DOHH2 (cell line): ENCODE data around the gene RAB8B.

Source experiments
- H3F3A ChIP-seq: fragments of 200-600 bp; sonication (generic), shearing (Covaris generic); 2 replicates; pipeline ENCODE4 v1.6.0; 2016; ENCODE audit warnings: antibody characterized with exemption, mild to moderate bottlenecking; ENCODE audit not compliant: control insufficient read depth, insufficient read depth
- H3K27ac ChIP-seq: fragments of 200-600 bp; sonication (generic); 2 replicates; pipeline ENCODE4 v1.5.1; 2014; ENCODE audit warnings: low read depth, mild to moderate bottlenecking, low read length, moderate library complexity
- H3K27me3 ChIP-seq: fragments of 200-600 bp; sonication (generic); 2 replicates; pipeline ENCODE4 v1.6.1; 2014; ENCODE audit warnings: mild to moderate bottlenecking, low read length, mixed read lengths; ENCODE audit not compliant: control insufficient read depth
- H3K36me3 ChIP-seq: fragments of 200-600 bp; sonication (generic); 2 replicates; pipeline ENCODE4 v1.6.1; 2014; ENCODE audit warnings: mild to moderate bottlenecking, low read length, moderate library complexity, mixed read lengths; ENCODE audit not compliant: control insufficient read depth
- H3K4me1 ChIP-seq: fragments of 200-600 bp; sonication (generic); 2 replicates; pipeline ENCODE4 v1.6.1; 2014; ENCODE audit warnings: mild to moderate bottlenecking, low read length, mixed read lengths; ENCODE audit not compliant: control insufficient read depth
- H3K4me2 ChIP-seq: fragments of 200-600 bp; sonication (generic); 2 replicates; pipeline ENCODE4 v1.6.0; 2014; ENCODE audit warnings: mild to moderate bottlenecking, low read length, moderate library complexity
- H3K4me3 ChIP-seq: fragments of 200-600 bp; sonication (generic); 2 replicates; pipeline ENCODE4 v1.5.1; 2014; ENCODE audit warnings: mild to moderate bottlenecking, low read length, mixed read lengths
- H3K79me2 ChIP-seq: fragments of 200-600 bp; sonication (generic); 2 replicates; pipeline ENCODE4 v1.6.1; 2014; ENCODE audit warnings: mild to moderate bottlenecking, low read length, mixed read lengths; ENCODE audit not compliant: control insufficient read depth
- H3K9me2 ChIP-seq: fragments of 200-600 bp; sonication (generic); replicated peaks from 2 replicates; pipeline ENCODE4 v1.6.1; 2014; ENCODE audit warnings: mild to moderate bottlenecking, low read length, mixed read lengths; ENCODE audit not compliant: control insufficient read depth
- H3K9me3 ChIP-seq: fragments of 200-600 bp; sonication (generic); 2 replicates; pipeline ENCODE4 v1.6.1; 2014; ENCODE audit warnings: antibody characterized with exemption, low read length, mixed read lengths; ENCODE audit not compliant: control insufficient read depth, insufficient read depth
- H4K20me1 ChIP-seq: fragments of 200-600 bp; sonication (generic); 2 replicates; pipeline ENCODE4 v1.6.0; 2014; ENCODE audit warnings: low read depth, mild to moderate bottlenecking, antibody characterized with exemption, low read length, moderate library complexity; ENCODE audit not compliant: control insufficient read depth, insufficient read depth
- CTCF ChIP-seq: fragments of 200-600 bp; sonication (generic); IDR thresholded peaks from one replicate; pipeline ENCODE4 v1.5.1; 2014; ENCODE audit warnings: antibody characterized with exemption, mild to moderate bottlenecking, low read depth, low read length; ENCODE audit not compliant: poor library complexity, severe bottlenecking
- EZH2phosphoT487 ChIP-seq: fragments of 200-600 bp; sonication (generic); IDR thresholded peaks from 2 replicates; pipeline ENCODE4 v1.6.1; 2017; ENCODE audit warnings: borderline replicate concordance, mild to moderate bottlenecking, antibody characterized with exemption, low read length, moderate library complexity, mixed read lengths

Gene RAB8B

DNA sequence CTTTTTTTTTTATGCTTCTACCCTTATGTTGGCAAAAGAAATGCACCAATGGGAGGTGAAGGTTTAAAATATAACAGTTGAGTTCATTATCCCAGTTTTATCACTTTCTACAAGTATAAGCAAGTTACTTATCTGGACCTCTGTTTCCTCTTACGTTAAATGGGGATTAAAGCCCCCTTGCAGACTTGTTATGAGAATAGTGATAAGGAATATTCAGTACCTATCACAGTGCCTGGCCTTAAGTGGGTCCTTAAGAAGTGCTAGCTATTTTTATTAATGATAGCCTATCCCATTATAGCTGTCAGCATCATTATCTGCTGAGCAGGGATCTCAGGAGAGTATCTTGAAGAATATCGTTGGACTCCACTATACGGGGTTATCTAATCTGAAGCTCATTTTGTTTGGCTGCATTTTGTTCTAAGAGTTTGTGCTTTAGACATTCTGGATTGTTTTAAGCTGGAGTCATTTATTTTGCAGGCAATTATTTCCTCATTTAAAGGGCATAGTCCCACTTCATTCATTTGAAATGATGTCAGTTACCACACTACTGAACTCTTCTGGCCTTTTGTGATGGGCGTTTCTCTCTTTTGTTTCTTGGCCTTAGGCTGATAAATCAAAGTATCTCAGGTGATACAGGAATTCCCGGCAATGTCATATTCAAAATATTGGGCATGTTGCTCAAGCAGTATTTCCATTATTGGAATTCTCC lies 28.8 kb downstream of the RAB8B start:
- H3K4me1 ChIP-seq, result no peaks in the 10 kb centered on the region
- no peaks in the 10 kb centered on the region for H3K9me2 ChIP-seq
- no peak overlapping the region for H3K27ac ChIP-seq
- H3K4me2 ChIP-seq, result no peak overlapping the region
- no peaks in the 10 kb centered on the region for H3K9me3 ChIP-seq
- H4K20me1 ChIP-seq, result no peaks in the 10 kb centered on the region
- H3F3A ChIP-seq, result no peaks in the 10 kb centered on the region
- TF ChIP-seq EZH2phosphoT487, result no peak
- TF ChIP-seq CTCF, result no peak
- no peaks in the 10 kb centered on the region for H3K27me3 ChIP-seq
- H3K36me3 ChIP-seq, result no peaks in the 10 kb centered on the region
- no peak overlapping the region for H3K4me3 ChIP-seq
- H3K79me2 ChIP-seq, result peaks cover 25% of the 10 kb centered on the region

GRCh38 chr15:63219196-63219710 lies 29.8 kb downstream of the RAB8B start:
- Histone ChIP-seq H3F3A (no peaks in the 10 kb centered on the region), H3K9me3 (no peaks in the 10 kb centered on the region), H4K20me1 (no peaks in the 10 kb centered on the region), H3K4me3 (no peak overlapping the region), H3K4me2 (no peak overlapping the region), H3K4me1 (no peaks in the 10 kb centered on the region), H3K36me3 (peaks cover 4% of the 10 kb centered on the region; the same call in 1 of the 2 replicates), H3K9me2 (no peaks in the 10 kb centered on the region), H3K79me2 (peaks cover 18% of the 10 kb centered on the region; the same call in 1 of the 2 replicates), H3K27me3 (no peaks in the 10 kb centered on the region), H3K27ac (no peak overlapping the region)
- TF ChIP-seq EZH2phosphoT487 (no peak), CTCF (no peak)

- Histone ChIP-seq H3K4me3 (no peak overlapping the region), H3F3A (no peaks in the 10 kb centered on the region), H3K36me3 (peaks cover 7% of the 10 kb centered on the region; the same call in 1 of the 2 replicates), H3K9me2 (no peaks in the 10 kb centered on the region), H3K4me2 (no peak overlapping the region), H4K20me1 (0 out of 2 replicates have a peak, but pooled peaks cover 4% of the 10 kb centered on the region), H3K9me3 (no peaks in the 10 kb centered on the region), H3K4me1 (no peaks in the 10 kb centered on the region), H3K27ac (no peak overlapping the region), H3K79me2 (peaks cover 10% of the 10 kb centered on the region; the same call in 1 of the 2 replicates), H3K27me3 (no peaks in the 10 kb centered on the region)
- no peak for TF ChIP-seq CTCF
- TF ChIP-seq EZH2phosphoT487, result no peak
Observed at GRCh38 chr15:63221346-63221745, 31.9 kb downstream of the RAB8B start.
